Measurements from ENCODE around the gene INO80C.

- TF ChIP-seq FOXP2 (optimal IDR thresholded peaks at IDR 0.05; ENCODE audit: control extremely low read depth, extremely low read length, insufficient read depth) (no peak), EZH2 (IDR thresholded peaks at IDR 0.05) (no peak), POLR2AphosphoS5 (IDR thresholded peaks at IDR 0.05; ENCODE audit: borderline replicate concordance, low read depth, low read length) (no peak)
Observed at GRCh38 chr18:35455926-35456763, 41.6 kb downstream of the INO80C start.
